ENCODE measurements around the gene LIX1. TPM values are rescaled to one million over a fixed set of nuclear protein-coding genes. Genes with fewer than 3 reads are reported as not detected.

LIX1 gene
- total and polyA plus RNA-seq, 2 of the 8 experiments (the other 6 are each of a cell fraction or from before 2014, with no cell fraction given) = 0.26 to 0.45 TPM

- no peak for TF ChIP-seq CHD7 (IDR thresholded peaks at IDR 0.05; ENCODE audit: insufficient replicate concordance, low read length)
- TF ChIP-seq RAD21 (IDR thresholded peaks at IDR 0.05 in 1 of 2, conservative IDR thresholded peaks at IDR 0.05 in 1 of 2; ENCODE audit: low read depth in 2 of 2, low read length in 2 of 2) = no peak
- TF ChIP-seq PHF8 (conservative IDR thresholded peaks at IDR 0.05; ENCODE audit: low read depth, low read length) = no peak
- TF ChIP-seq GTF2F1 (IDR thresholded peaks at IDR 0.05; ENCODE audit: borderline replicate concordance, low read depth, low read length) = no peak
- TF ChIP-seq POLR2A (IDR thresholded peaks at IDR 0.05; ENCODE audit: control extremely low read depth in 1 of 2, low read depth in 2 of 2, low read length in 2 of 2) = no peak
Observed at GRCh38 chr5:97107318-97107717, 35.1 kb downstream of the LIX1 start (continued).
